Bone marrow (tissue), 2 donors: ENCODE data around the gene NPAS2.

Experiments used
- DNase-seq, 2 donors: peaks; one replicate each; lab custom pipeline; 2025; lab: John Stamatoyannopoulos, UW

The NPAS2 gene

DNA sequence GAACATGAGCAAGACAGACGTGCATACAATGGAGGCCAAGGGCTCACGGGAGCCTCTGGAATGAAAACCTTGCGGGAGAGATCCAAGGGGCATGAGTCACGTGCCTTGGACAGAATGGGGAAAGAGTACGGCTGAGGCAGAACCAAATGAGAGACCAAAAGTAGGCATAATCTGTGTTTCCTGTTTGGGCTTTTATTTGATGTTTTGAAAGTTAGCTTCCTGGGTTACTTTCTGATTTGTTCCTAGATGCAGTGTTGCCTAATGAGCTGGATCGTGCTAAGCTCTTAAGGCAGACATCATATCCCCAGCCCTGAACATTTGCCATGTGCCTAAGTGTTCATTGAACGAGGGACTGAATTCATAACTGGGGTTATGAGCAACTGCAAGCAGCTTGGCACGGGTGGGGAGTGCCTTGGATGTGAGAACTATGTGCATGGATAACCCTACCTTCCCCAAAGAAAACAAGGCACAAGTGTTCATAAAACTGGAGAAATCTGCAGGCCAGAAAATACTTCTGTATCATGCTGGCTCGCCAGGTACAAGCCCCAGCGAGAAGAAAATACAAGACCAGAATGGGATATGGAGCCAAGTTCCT is 121.8 kb downstream of the NPAS2 start:
- no peak for DNase-seq

- DNase-seq: no peak
Observed at GRCh38 chr2:100944617-100945432, 124.9 kb downstream of the NPAS2 start.

- no peak for DNase-seq
Observed at GRCh38 chr2:100945433-100945740, 125.4 kb downstream of the NPAS2 start.

DNA sequence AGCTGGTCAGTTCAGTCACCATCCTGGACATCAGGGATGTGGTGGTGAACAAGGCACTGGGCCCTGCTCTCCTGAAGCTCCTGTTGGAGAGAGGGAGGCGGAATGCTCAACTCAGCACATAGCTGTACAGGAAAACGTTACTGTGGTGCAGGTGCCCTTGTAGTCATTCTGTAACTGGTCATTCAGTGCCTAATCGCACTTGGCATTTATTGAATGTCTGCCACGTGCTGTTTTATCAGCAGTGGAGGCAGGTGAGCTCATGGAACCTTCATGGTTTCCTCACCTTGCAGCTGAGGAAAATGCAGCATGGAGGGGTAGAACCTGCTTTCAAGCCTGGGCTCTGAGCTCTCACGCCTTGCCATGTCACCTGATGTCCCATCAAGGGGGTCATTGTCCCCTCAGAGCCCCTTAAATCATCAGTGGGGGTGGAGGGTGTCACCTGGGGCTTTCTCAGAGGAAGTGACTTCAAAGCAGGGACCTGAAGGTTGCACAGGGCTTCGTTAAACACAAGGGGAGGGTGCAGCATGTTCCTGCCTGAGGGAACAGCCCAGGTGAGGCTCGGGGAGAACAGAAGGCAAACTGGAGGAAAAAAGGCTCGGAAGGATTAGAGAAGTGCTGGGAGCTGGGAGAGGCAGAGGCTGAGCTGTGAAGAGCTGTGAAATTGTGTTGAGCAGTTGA is 126.1 kb downstream of the NPAS2 start:
- no peak for DNase-seq

DNA sequence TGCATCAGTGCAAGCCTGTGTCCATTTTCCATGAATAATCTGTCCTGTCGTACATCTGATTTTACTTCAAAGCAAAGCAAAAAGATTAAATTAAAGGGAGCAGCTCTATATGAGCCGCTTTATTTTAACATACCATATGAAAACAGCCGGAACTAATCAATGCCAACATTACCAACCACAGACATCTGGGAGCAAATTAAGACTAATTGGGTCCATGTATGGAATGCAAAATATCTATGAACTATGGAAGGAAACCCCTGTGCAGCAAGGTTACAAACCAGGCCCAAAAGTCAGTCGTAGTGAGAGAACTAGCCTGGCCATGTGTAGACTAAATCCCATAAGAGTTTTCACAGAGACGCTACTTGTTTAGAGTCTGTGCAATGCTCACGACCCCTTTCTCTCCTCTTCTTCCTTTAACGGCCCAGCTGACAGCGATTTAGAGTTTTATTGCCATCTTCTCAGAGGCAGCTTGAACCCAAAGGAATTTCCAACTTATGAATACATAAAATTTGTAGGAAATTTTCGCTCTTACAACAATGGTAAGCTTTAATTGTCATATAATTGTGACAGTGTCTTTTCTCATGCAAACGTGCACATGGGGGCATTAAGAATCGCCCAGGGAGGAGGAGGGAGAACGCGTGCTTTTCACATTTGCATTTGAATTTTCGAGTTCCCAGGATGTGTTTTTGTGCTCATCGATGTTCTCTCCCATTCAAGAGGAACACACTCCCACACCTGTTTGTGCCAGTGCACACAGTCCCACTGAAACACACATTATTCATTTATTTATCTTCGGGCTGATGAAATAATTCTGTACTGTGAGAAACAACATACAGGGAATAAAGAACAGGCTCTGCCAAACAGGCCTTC is 129.2 kb downstream of the NPAS2 start:
- no peak for DNase-seq

GRCh38 chr2:100952512-100952911 is 132.6 kb downstream of the NPAS2 start:
- DNase-seq: no peak

- DNase-seq: no peak
Observed at GRCh38 chr2:100953406-100954043, 133.6 kb downstream of the NPAS2 start.

DNA sequence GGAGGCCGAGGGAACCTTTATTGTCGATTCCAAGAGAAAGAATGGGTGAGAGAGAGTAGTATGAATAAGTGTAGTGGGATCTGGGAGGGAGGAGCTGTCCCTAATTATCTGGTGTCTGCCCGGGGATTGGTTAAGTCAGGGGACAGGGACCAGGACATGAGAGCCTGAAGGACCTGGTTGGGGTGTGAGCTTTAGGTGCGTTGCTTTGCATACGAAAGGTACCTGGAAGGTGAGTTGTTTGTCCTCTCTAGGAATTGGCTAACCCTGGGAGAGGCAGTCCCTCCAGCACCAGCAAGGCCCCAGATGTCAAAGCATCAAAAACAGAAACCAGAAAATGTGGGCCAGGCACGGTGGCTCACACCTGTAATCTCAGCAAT is 134.1 kb downstream of the NPAS2 start:
- DNase-seq: no peak

- DNase-seq: no peak
Observed at GRCh38 chr2:100955226-100955625, 135.3 kb downstream of the NPAS2 start.

- no peak for DNase-seq
Observed at GRCh38 chr2:100956081-100956480, 136.1 kb downstream of the NPAS2 start.

- no peak for DNase-seq
Observed at GRCh38 chr2:100957996-100958653, 138.2 kb downstream of the NPAS2 start.

DNA sequence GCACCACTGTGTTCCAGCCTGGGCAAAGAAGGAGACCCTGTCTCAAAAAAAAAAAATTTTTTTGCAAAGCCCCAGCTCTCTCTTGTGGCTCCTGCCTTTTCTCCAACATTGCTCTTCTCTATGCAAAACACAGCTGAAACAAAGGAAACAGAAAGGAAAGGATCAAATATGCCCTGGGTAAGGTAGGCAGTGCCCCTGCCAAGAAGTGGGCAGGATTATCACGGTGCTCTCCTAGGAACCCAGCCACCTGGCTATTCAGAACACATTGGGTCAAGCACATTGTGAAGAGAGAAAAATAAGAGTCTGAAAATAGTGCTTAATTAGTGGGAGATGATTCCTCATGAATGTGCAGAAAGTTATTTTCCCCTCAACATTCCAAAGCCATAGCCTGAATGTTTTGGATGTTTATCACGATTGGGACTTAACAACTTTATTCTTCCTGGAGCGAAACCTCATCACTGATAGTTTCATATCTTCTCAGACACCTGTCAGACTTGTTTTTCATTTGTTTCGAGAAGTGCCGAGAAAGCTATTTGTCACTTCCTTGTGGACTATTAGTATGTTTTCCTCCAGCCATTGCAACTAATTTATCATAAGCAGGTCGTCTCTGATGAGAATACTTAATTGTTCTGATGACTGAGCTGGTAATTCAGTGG is 139.4 kb downstream of the NPAS2 start:
- DNase-seq: no peak

GRCh38 chr2:100960688-100961087 is 140.7 kb downstream of the NPAS2 start:
- no peak for DNase-seq

DNA sequence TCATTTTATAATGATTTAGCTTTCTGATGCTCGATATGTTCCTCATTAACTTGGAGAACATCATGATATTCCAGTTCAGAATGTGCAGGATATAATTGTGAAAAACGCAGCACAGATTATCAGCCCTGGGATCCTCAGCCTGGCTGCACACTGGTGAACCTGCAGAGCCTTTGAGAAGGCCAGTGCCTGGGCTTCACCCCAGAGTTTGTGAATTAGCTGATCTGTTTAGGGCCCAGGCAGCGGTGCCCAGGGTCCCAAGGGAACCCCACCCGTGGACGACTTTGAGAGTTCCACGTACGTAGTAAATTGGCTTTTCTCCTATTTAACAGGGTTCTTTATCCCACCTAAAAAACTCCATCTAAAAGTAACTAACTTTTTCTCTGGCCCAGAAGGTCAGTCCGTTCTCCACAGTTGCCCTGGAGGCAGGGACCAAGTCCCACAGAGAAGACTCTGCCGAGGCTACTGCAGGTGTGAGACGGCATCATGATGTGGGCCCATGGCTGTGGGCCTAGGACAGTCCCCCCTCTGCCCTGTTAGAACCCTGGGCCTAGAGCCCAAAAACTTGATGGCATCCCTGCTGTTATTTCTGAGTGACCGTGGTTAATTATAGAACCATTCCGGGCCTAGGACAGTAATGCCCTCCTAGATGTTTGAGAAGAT is 142.6 kb downstream of the NPAS2 start:
- DNase-seq: no peak

DNA sequence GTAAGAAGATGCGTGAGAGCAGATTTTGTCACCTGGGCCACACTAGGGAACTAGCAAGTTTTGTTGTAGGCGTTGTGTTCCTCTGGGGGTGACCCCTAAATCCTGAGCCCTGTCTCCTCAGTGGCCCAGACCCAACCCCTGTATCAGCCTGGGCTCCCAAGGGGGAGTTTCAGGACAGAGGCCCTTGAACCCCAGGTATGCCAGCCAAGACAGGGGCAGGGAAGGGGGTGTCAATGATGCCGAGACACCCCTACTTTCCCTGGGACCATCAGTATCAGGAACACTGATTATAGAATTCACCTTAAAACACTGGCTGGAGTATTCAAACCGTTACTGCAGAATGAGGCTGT is 143.1 kb downstream of the NPAS2 start:
- no peak for DNase-seq

DNA sequence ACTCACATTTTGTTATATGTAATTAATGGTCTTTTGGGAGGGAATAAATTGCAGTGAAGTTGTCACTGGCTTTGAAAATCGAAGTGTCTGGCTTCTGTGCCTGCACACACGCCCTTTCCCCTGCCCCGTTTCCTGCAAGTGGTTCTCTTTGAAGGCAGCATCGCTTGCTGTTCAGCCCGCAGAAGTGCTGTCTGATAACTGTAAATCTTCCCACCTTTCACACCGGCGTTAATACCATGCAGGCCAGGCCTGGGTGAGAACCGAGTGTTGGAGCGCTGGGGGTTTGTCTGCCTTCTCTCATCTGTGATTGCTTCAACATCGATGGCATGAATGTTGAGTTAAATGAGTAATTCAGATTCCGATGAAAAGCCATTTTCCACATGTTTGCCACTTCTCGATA is 144.3 kb downstream of the NPAS2 start:
- no peak for DNase-seq

- DNase-seq: no peak
Observed at GRCh38 chr2:100964681-100965169, 144.8 kb downstream of the NPAS2 start.

- DNase-seq: no peak
Observed at GRCh38 chr2:100965596-100965995, 145.7 kb downstream of the NPAS2 start.

DNA sequence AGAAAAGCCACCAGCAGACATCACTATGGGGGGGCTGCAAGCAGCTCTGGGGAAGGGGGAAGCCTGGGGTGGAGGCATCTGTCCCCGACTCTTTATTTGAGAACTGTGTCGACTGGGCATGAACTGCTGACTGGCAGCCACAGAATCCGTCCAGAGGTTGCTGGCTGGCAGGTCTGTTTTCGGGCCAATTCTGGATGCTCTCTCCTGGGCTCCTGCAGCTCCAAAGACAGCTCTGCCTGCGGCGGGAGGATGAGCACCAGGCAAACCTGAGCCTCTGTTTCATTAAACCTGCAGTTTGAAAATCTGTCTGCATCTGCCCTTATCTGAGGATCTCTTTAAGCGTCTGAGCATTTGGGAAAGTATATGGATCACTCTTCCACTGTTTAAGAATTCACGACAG is 147.8 kb downstream of the NPAS2 start:
- no peak for DNase-seq
